ENCODE results near the gene ARRDC2. TPM values are rescaled to one million over a fixed set of nuclear protein-coding genes. Genes with fewer than 3 reads are reported as not detected.
"Not testable (repeated sequence)": the region's sequence is repeated elsewhere in the genome, so short reads cannot be mapped to it uniquely, and the experiment has no call there.

ARRDC2 gene
- total RNA-seq, 4 donors from 2014 or later: 11.3 to 35.0 (median 28.5) TPM

DNA sequence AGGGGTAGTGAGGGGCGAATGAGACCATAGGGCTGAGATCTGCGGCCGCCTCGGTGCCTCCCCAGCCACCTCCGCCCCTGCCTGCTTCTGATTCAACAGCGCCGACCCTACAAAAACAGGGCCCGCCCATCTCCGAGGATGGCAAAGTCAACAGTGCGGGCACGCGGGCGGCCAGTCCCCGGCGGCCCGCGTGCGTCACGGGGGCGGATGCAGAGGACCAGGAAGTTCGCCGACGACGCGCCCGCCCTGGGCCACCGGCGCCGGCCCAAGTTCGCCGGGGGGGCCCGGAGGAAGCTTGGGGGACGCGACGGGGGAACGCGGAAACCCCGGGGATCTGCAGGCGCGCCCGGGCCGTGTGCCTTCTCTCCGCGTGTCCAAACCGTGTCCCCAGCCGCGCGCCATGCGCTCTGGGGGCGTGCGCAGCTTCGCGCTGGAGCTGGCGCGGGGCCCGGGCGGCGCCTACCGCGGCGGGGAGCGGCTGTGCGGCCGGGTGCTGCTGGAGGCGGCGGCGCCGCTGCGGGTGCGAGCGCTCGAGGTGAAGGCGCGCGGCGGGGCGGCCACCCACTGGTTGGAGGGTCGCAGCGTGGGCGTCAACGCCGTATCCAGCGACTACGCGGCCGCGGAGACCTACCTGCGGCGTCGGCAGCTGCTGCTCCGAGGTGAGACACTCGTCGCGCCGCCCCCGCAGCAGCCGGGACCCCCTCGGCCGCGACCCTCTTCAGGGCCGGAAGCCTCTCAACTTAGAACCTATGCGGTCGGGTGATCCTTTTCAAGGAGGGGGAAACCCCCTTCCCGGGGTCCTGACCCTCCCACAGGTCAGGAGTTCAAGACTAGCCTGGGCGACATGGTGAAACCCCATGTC is 6.8 kb upstream of the ARRDC2 start:
- Histone ChIP-seq H3K36me3 (no peaks in the 10 kb centered on the region), H3K4me3 (peak overlapping the region; percentile 68), H3K27me3 (no peaks in the 10 kb centered on the region), H3K9me3 (no peaks in the 10 kb centered on the region), H3K4me1 (peaks cover 28% of the 10 kb centered on the region), H3K27ac (peak overlapping the region; percentile 81)
- peak; percentile 96 for DNase-seq (ENCODE audit: low spot score in 2 of 2)
- 0% methylated on average over 3 of the region's 105 CpGs for WGBS
- TF ChIP-seq CTCF (IDR thresholded peaks at IDR 0.05): no peak
- peak in 2 of 3 donors; percentile 63 to 72 for TF ChIP-seq POLR2AphosphoS5 (IDR thresholded peaks at IDR 0.05)

DNA sequence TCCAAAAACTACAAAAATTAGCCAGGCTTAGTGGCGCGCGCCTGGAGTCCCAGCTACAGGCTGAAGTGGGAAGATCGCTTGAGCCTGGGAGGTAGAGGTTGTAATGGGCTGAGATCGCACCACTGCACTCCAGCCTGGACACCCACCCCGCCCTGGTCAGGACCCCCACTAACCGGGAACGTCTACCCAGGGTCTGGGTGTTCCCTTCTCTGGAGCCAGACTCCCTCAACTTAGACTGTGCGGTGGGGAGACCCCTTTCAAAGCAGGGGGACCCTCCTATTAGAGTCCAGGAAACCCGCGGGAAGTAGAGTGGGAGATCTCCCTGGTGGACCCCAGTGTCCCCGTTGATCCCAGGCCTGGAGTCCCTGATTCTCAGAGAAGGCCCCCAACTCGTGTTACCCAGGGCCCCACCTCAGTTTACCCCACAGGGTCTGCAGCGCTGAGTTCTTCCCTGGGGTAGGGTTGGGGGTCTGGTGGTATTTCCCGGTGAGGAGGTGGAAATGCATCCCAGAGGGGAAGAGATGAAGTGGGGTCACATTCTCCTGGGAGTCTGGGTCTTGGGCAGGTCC is 6.1 kb upstream of the ARRDC2 start:
- 60% methylated on average over 6 of the region's 15 CpGs for WGBS
- DNase-seq (ENCODE audit: low spot score in 2 of 2): no peak
- H3K4me1 ChIP-seq: peaks cover 33% of the 10 kb centered on the region
- H3K27me3 ChIP-seq: no peaks in the 10 kb centered on the region
- no peaks in the 10 kb centered on the region for H3K9me3 ChIP-seq
- peak overlapping the region; percentile 81 for H3K27ac ChIP-seq
- TF ChIP-seq CTCF (IDR thresholded peaks at IDR 0.05) (no peak), EP300 (IDR thresholded peaks at IDR 0.05) (no peak), POLR2A (IDR thresholded peaks at IDR 0.05) (no peak), POLR2AphosphoS5 (IDR thresholded peaks at IDR 0.05) (no peak)
- H3K36me3 ChIP-seq: no peaks in the 10 kb centered on the region
- H3K4me3 ChIP-seq: peak overlapping the region; percentile 68

- H3K4me1 ChIP-seq: peaks cover 39% of the 10 kb centered on the region
- H3K36me3 ChIP-seq: no peaks in the 10 kb centered on the region
- no peaks in the 10 kb centered on the region for H3K9me3 ChIP-seq
- no peak overlapping the region for H3K27ac ChIP-seq
- H3K27me3 ChIP-seq: no peaks in the 10 kb centered on the region
- WGBS: 81% methylated on average over 24 of the region's 27 CpGs
- TF ChIP-seq POLR2AphosphoS5 (IDR thresholded peaks at IDR 0.05) (no peak), POLR2A (IDR thresholded peaks at IDR 0.05) (no peak), EP300 (IDR thresholded peaks at IDR 0.05) (no peak), CTCF (IDR thresholded peaks at IDR 0.05) (no peak)
- H3K4me3 ChIP-seq: peak overlapping the region; percentile 68
- no peak for DNase-seq (ENCODE audit: low spot score in 2 of 2)
These were observed 5.6 kb upstream of the ARRDC2 start for GRCh38 chr19:18002347-18002850.

GRCh38 chr19:18005750-18006149 is 2.2 kb upstream of the ARRDC2 start:
- WGBS: 97% methylated on average over 7 of the region's 35 CpGs
- H3K27ac ChIP-seq; H3K27me3 ChIP-seq; H3K9me3 ChIP-seq; DNase-seq (ENCODE audit: low spot score in 2 of 2); H3K4me3 ChIP-seq: not testable (repeated sequence)
- peaks cover 43% of the 10 kb centered on the region for H3K4me1 ChIP-seq
- H3K36me3 ChIP-seq: peaks cover 16% of the 10 kb centered on the region

- Histone ChIP-seq H3K36me3 (peaks cover 30% of the 10 kb centered on the region), H3K4me1 (peaks cover 31% of the 10 kb centered on the region), H3K27ac (peak overlapping the region; percentile 84), H3K9me3 (no peaks in the 10 kb centered on the region), H3K27me3 (no peaks in the 10 kb centered on the region), H3K4me3 (peak overlapping the region; percentile 66)
- TF ChIP-seq CTCF (IDR thresholded peaks at IDR 0.05) (peak; percentile 96 to 98), POLR2AphosphoS5 (IDR thresholded peaks at IDR 0.05) (peak in 1 of 3 donors; percentile 76), EP300 (IDR thresholded peaks at IDR 0.05) (no peak), POLR2A (IDR thresholded peaks at IDR 0.05) (peak in 1 of 2 donors; percentile 15)
- 0% methylated on average over 12 of the region's 46 CpGs for WGBS
- peak in 1 of 2 donors; percentile 83 for DNase-seq (ENCODE audit: low spot score in 2 of 2)
These were observed 690 bp upstream of the ARRDC2 start for GRCh38 chr19:18007044-18007916.
